Panc1 (cell line): ENCODE results near the gene ZNF214. TPM values are rescaled to one million over a fixed set of nuclear protein-coding genes. Genes with fewer than 3 reads are reported as not detected.

Source experiments
- ATAC-seq: fragments of 200-7000 bp; cut with Tn5 transposase; 2 replicates; pipeline ENCODE4 v1.9.1; 2020; ENCODE audit warnings: mild to moderate bottlenecking, moderate library complexity
- BruUV-seq: library from RNA; stranded (reverse); fragments of 400-500 nt; replicated peaks from 2 replicates; lab custom pipeline; 2021; lab: Mats Ljungman, UMichigan
- CTCF ChIA-PET: fragments of 300-600 bp; sonication (Branson Sonifier 250); formaldehyde crosslinking; loops from one replicate; lab custom pipeline; 2022; ENCODE audit warnings: antibody characterized with exemption; lab: Charles Lee
- POLR2A ChIA-PET: fragments of 300-600 bp; sonication (Branson Sonifier 250); formaldehyde crosslinking; loops from one replicate; lab custom pipeline; 2022; ENCODE audit warnings: antibody characterized with exemption; lab: Charles Lee
- DNase-seq: peaks from one replicate; pipeline ENCODE4 v3.0.0-alpha.2; 2010; ENCODE audit warnings: low read depth, low spot score
- H3K27ac ChIP-seq: 2 replicates; pipeline ENCODE4 v1.5.1; 2011; ENCODE audit warnings: mild to moderate bottlenecking, low read length, inconsistent platforms
- H3K27me3 ChIP-seq: fragments of 200-500 bp; sonication (Bioruptor generic); 2 replicates; pipeline ENCODE4 v1.6.0; 2014; ENCODE audit warnings: low read length, inconsistent platforms; ENCODE audit not compliant: control insufficient read depth, insufficient read depth
- H3K36me3 ChIP-seq: fragments of 200-500 bp; sonication (Bioruptor generic); 2 replicates; pipeline ENCODE4 v1.5.1; 2014; ENCODE audit warnings: inconsistent platforms, mild to moderate bottlenecking, low read length, moderate library complexity; ENCODE audit not compliant: control insufficient read depth, insufficient read depth
- H3K4me1 ChIP-seq: 2 replicates; pipeline ENCODE4 v1.5.1; 2011; ENCODE audit warnings: inconsistent platforms, mild to moderate bottlenecking, low read length, moderate library complexity; ENCODE audit not compliant: control insufficient read depth, insufficient read depth
- H3K4me3 ChIP-seq, 2 experiments: 2 replicates each; pipeline ENCODE4 v1.5.1; 2011 to 2012; ENCODE audit warnings: low read depth in 2 of 2, low read length in 2 of 2, mild to moderate bottlenecking in 2 of 2, inconsistent platforms in 1 of 2, moderate library complexity in 1 of 2
- H3K9me3 ChIP-seq: fragments of 200-500 bp; sonication (Bioruptor generic); 2 replicates; pipeline ENCODE4 v1.5.1; 2014; ENCODE audit warnings: low read depth, mild to moderate bottlenecking, inconsistent platforms, low read length, moderate library complexity; ENCODE audit not compliant: control insufficient read depth, insufficient read depth
- CTCF ChIP-seq: fragments of 450-650 bp; IDR thresholded peaks from 2 replicates; pipeline ENCODE4 v1.5.1; 2017; ENCODE audit warnings: mild to moderate bottlenecking
- POLR2AphosphoS5 ChIP-seq: IDR thresholded peaks from 2 replicates; pipeline ENCODE4 v1.6.1; 2012; ENCODE audit warnings: mild to moderate bottlenecking, low read depth, low read length, moderate library complexity
- REST ChIP-seq, 2 experiments: IDR thresholded peaks; 2 replicates each; pipeline ENCODE4 v1.6.1; 2011 to 2012; ENCODE audit warnings: low read depth in 2 of 2, control low read depth in 1 of 2, low read length in 1 of 2, mild to moderate bottlenecking in 1 of 2, moderate library complexity in 1 of 2; ENCODE audit not compliant: insufficient read depth in 1 of 2
- SIN3A ChIP-seq: IDR thresholded peaks from 2 replicates; pipeline ENCODE4 v1.6.1; 2012; ENCODE audit warnings: low read depth, mild to moderate bottlenecking, low read length, moderate library complexity, borderline replicate concordance; ENCODE audit not compliant: insufficient read depth
- TCF7L2 ChIP-seq: IDR thresholded peaks from 2 replicates; pipeline ENCODE4 v1.6.1; 2011; ENCODE audit warnings: mild to moderate bottlenecking, low read depth, low read length, inconsistent platforms
- in situ Hi-C: cut with HindIII; loops from 2 replicates; pipeline ENCODE4 v1.10.0; 2016; ENCODE audit warnings: low sequenced_read_pairs, low pct_unique_long_range_greater_than_20kb
- intact Hi-C: fragments of 100-400 bp; cut with micrococcal nuclease; formaldehyde crosslinking; loops from one replicate; pipeline ENCODE4 v1.10.0; 2022; ENCODE audit not compliant: unreplicated experiment
- total RNA-seq: library from RNA; stranded (reverse); gene quantifications from one replicate; pipeline ENCODE4 v1.2.1, GENCODE V29; 2021; ENCODE audit not compliant: unreplicated experiment

Gene ZNF214
- total RNA-seq, 1 experiment from 2014 or later = 3.0 TPM

GRCh38 chr11:7030836-7031235 is 10.7 kb upstream of the ZNF214 start:
- no peak overlapping the region for H3K27ac ChIP-seq
- no TSS peak for BruUV-seq
- ChIA-PET CTCF (no interaction called here), POLR2A (no interaction called here)
- no peaks in the 10 kb centered on the region for H3K36me3 ChIP-seq
- no peak for ATAC-seq
- no peak for TF ChIP-seq POLR2AphosphoS5
- no peak for TF ChIP-seq TCF7L2
- TF ChIP-seq CTCF = no peak
- TF ChIP-seq REST (IDR thresholded peaks at IDR 0.05; ENCODE audit: insufficient read depth in 1 of 2, low read depth in 2 of 2, low read length in 1 of 2) = no peak
- no peak for TF ChIP-seq SIN3A
- H3K4me1 ChIP-seq = no peaks in the 10 kb centered on the region
- no peak overlapping the region for H3K4me3 ChIP-seq
- intact Hi-C loops (no loop called here), in situ Hi-C loops (no loop called here)
- peaks cover 27% of the 10 kb centered on the region for H3K27me3 ChIP-seq
- DNase-seq = no peak
- no peaks in the 10 kb centered on the region for H3K9me3 ChIP-seq

- Histone ChIP-seq H3K4me3 (no peak overlapping the region), H3K9me3 (no peaks in the 10 kb centered on the region), H3K27ac (no peak overlapping the region), H3K36me3 (no peaks in the 10 kb centered on the region), H3K4me1 (no peaks in the 10 kb centered on the region), H3K27me3 (peaks cover 28% of the 10 kb centered on the region)
- BruUV-seq = no TSS peak
- intact Hi-C loops (no loop called here), in situ Hi-C loops (no loop called here)
- CTCF ChIA-PET = no interaction called here
- ATAC-seq = no peak
- POLR2A ChIA-PET = no interaction called here
- TF ChIP-seq POLR2AphosphoS5 = no peak
- TF ChIP-seq SIN3A = no peak
- TF ChIP-seq CTCF = no peak
- TF ChIP-seq TCF7L2 = no peak
- no peak for TF ChIP-seq REST (IDR thresholded peaks at IDR 0.05; ENCODE audit: insufficient read depth in 1 of 2, low read depth in 2 of 2, low read length in 1 of 2)
- no peak for DNase-seq
Observed at GRCh38 chr11:7028141-7028540, 8.0 kb upstream of the ZNF214 start.
